Caco-2 (cell line): ENCODE measurements around the gene SLC39A5. TPM values are rescaled to one million over a fixed set of nuclear protein-coding genes. Genes with fewer than 3 reads are reported as not detected.

Experiments
- BruUV-seq: library from RNA; stranded (reverse); fragments of 400-500 nt; replicated peaks from 2 replicates; lab custom pipeline; 2021; lab: Mats Ljungman, UMichigan
- CTCF ChIA-PET: fragments of 300-600 bp; sonication (Branson Sonifier 250); formaldehyde crosslinking; loops from one replicate; lab custom pipeline; 2022; ENCODE audit warnings: antibody characterized with exemption; lab: Charles Lee
- POLR2A ChIA-PET: fragments of 300-600 bp; sonication (Branson Sonifier 250); formaldehyde crosslinking; loops from one replicate; lab custom pipeline; 2022; ENCODE audit warnings: antibody characterized with exemption; lab: Charles Lee
- DNase-seq, 2 experiments: peaks; one replicate each; pipeline versions ENCODE4 v3.0.0 to v3.0.0-alpha.2; 2020 to 2022
- H3K27me3 ChIP-seq: replicated peaks from 2 replicates; pipeline ENCODE4 v1.6.0; 2011; ENCODE audit warnings: low read length; ENCODE audit not compliant: control insufficient read depth, insufficient read depth
- H3K36me3 ChIP-seq: 2 replicates; pipeline ENCODE4 v1.5.1; 2011; ENCODE audit warnings: low read length; ENCODE audit not compliant: control insufficient read depth, insufficient read depth
- H3K4me1 ChIP-seq: fragments of 250-450 bp; sonication (Bioruptor Pico); 2 replicates; pipeline ENCODE4 v1.5.1; 2020; ENCODE audit warnings: mild to moderate bottlenecking
- H3K4me3 ChIP-seq: 2 replicates; pipeline ENCODE4 v1.5.1; 2011; ENCODE audit warnings: low read depth, mild to moderate bottlenecking, control low read depth, low read length
- H3K9me3 ChIP-seq: fragments of 250-450 bp; sonication (Bioruptor Pico); 2 replicates; pipeline ENCODE4 v1.5.1; 2020; ENCODE audit warnings: mild to moderate bottlenecking, moderate library complexity
- H3K27ac Mint-ChIP-seq: one replicate; pipeline ENCODE4 v1.8.0; 2022; ENCODE audit warnings: mixed read lengths; ENCODE audit not compliant: unreplicated experiment
- H3K27me3 Mint-ChIP-seq: one replicate; pipeline ENCODE4 v1.8.0; 2022; ENCODE audit warnings: mixed read lengths; ENCODE audit not compliant: insufficient read depth, unreplicated experiment
- H3K36me3 Mint-ChIP-seq: one replicate; pipeline ENCODE4 v1.8.0; 2022; ENCODE audit warnings: mild to moderate bottlenecking, mixed read lengths; ENCODE audit not compliant: insufficient read depth, unreplicated experiment
- H3K4me1 Mint-ChIP-seq: one replicate; pipeline ENCODE4 v1.8.0; 2022; ENCODE audit warnings: low read depth, mixed read lengths; ENCODE audit not compliant: unreplicated experiment
- H3K4me3 Mint-ChIP-seq: one replicate; pipeline ENCODE4 v1.8.0; 2022; ENCODE audit warnings: mild to moderate bottlenecking, moderate library complexity, mixed read lengths; ENCODE audit not compliant: unreplicated experiment
- H3K9me3 Mint-ChIP-seq: one replicate; pipeline ENCODE4 v1.8.0; 2022; ENCODE audit warnings: mixed read lengths; ENCODE audit not compliant: unreplicated experiment
- CTCF ChIP-seq, 2 experiments: fragments of 200-600 bp in 1 of 2; IDR thresholded peaks; 1 replicate in 1 of 2; 2 replicates in 1 of 2; pipeline versions ENCODE4 v1.5.1 to v1.8.0; 2011 to 2022; ENCODE audit warnings: antibody characterized with exemption in 1 of 2, control low read depth in 1 of 2, inconsistent platforms in 1 of 2, low read depth in 1 of 2, low read length in 1 of 2, mild to moderate bottlenecking in 1 of 2, moderate library complexity in 1 of 2; ENCODE audit not compliant: insufficient read depth in 1 of 2, severe bottlenecking in 1 of 2, unreplicated experiment in 1 of 2
- intact Hi-C: fragments of 100-400 bp; cut with micrococcal nuclease; formaldehyde crosslinking; loops from one replicate; pipeline ENCODE4 v1.10.0; 2022; ENCODE audit not compliant: unreplicated experiment
- total RNA-seq: library from RNA; stranded (reverse); gene quantifications from 2 replicates; pipeline ENCODE4 v1.2.3, GENCODE V29; 2022

The SLC39A5 gene
- total RNA-seq, 1 experiment from 2014 or later: 110 TPM

- intact Hi-C loops: loop anchor here (2.0 to 5.0 kb wide), 3 partner anchors 37 to 132 kb away; partner anchors contain the start of genes NABP2 and RNF41
- Mint-ChIP-seq H3K9me3 (peaks cover 10% of the 10 kb centered on the region), H3K36me3 (peaks cover 41% of the 10 kb centered on the region), H3K27ac (peak overlapping the region; percentile 56), H3K4me3 (peak overlapping the region; percentile 74), H3K4me1 (peaks cover 30% of the 10 kb centered on the region), H3K27me3 (no peaks in the 10 kb centered on the region)
- no peaks in the 10 kb centered on the region for H3K9me3 ChIP-seq
- peaks cover 38% of the 10 kb centered on the region for H3K4me1 ChIP-seq
- TSS peak; percentile 50 for BruUV-seq
- DNase-seq: no peak
- TF ChIP-seq CTCF (IDR thresholded peaks at IDR 0.05; ENCODE audit: insufficient read depth in 1 of 2, low read depth in 1 of 2, low read length in 1 of 2, severe bottlenecking in 1 of 2, unreplicated experiment in 1 of 2): no peak
- CTCF ChIA-PET: interaction anchor here (1.0 to 2.9 kb wide), 4 partner anchors 8 to 70 kb away, joined by 3 to 20 read pairs (median 8); partner anchors contain the start of genes COQ10A, RNF41 and SMARCC2
- H3K4me3 ChIP-seq: peak overlapping the region; percentile 72
- H3K36me3 ChIP-seq: peaks cover 4% of the 10 kb centered on the region
- POLR2A ChIA-PET: interaction anchor here (0.7 to 1.2 kb wide), 2 partner anchors 11 to 37 kb away, joined by 3 to 7 read pairs; partner anchors contain the start of gene RNF41
- H3K27me3 ChIP-seq: no peaks in the 10 kb centered on the region
Observed at GRCh38 chr12:56258820-56259183, 29.0 kb downstream of the SLC39A5 start.

- Histone ChIP-seq H3K4me1 (peaks cover 38% of the 10 kb centered on the region), H3K4me3 (no peak overlapping the region), H3K27me3 (no peaks in the 10 kb centered on the region), H3K36me3 (no peaks in the 10 kb centered on the region), H3K9me3 (no peaks in the 10 kb centered on the region)
- no peak for TF ChIP-seq CTCF (IDR thresholded peaks at IDR 0.05; ENCODE audit: insufficient read depth in 1 of 2, low read depth in 1 of 2, low read length in 1 of 2, severe bottlenecking in 1 of 2, unreplicated experiment in 1 of 2)
- H3K4me1 Mint-ChIP-seq: peaks cover 30% of the 10 kb centered on the region
- intact Hi-C loops: no loop called here
- H3K4me3 Mint-ChIP-seq: no peak overlapping the region
- H3K9me3 Mint-ChIP-seq: peaks cover 10% of the 10 kb centered on the region
- H3K36me3 Mint-ChIP-seq: peaks cover 25% of the 10 kb centered on the region
- no TSS peak for BruUV-seq
- ChIA-PET POLR2A (no interaction called here), CTCF (no interaction called here)
- H3K27me3 Mint-ChIP-seq: no peaks in the 10 kb centered on the region
- DNase-seq: no peak
- H3K27ac Mint-ChIP-seq: peak overlapping the region; percentile 93
Observed at GRCh38 chr12:56260380-56260779, 30.5 kb downstream of the SLC39A5 start.

- Mint-ChIP-seq H3K4me3 (no peak overlapping the region), H3K36me3 (peaks cover 21% of the 10 kb centered on the region), H3K27me3 (no peaks in the 10 kb centered on the region), H3K4me1 (peaks cover 30% of the 10 kb centered on the region), H3K9me3 (peaks cover 10% of the 10 kb centered on the region), H3K27ac (peak overlapping the region; percentile 93)
- intact Hi-C loops: no loop called here
- Histone ChIP-seq H3K9me3 (no peaks in the 10 kb centered on the region), H3K4me3 (no peak overlapping the region), H3K4me1 (peaks cover 42% of the 10 kb centered on the region), H3K27me3 (no peaks in the 10 kb centered on the region), H3K36me3 (no peaks in the 10 kb centered on the region)
- no peak for TF ChIP-seq CTCF (IDR thresholded peaks at IDR 0.05; ENCODE audit: insufficient read depth in 1 of 2, low read depth in 1 of 2, low read length in 1 of 2, severe bottlenecking in 1 of 2, unreplicated experiment in 1 of 2)
- POLR2A ChIA-PET: no interaction called here
- no TSS peak for BruUV-seq
- CTCF ChIA-PET: no interaction called here
- DNase-seq: no peak
Observed at GRCh38 chr12:56260921-56261320, 31.1 kb downstream of the SLC39A5 start.
